GM19023 (cell line): ENCODE measurements around the gene PTPN7.
"Not testable (repeated sequence)": the region's sequence is repeated elsewhere in the genome, so short reads cannot be mapped to it uniquely, and the experiment has no call there.

ENCODE experiments used
- ATAC-seq: cut with Tn5 transposase; IDR thresholded peaks from one replicate; pipeline ENCODE4 v1.9.1; 2021; ENCODE audit warnings: mild to moderate bottlenecking, moderate library complexity; ENCODE audit not compliant: unreplicated experiment

The PTPN7 gene

GRCh38 chr1:202167708-202168415, 7.5 kb upstream of the PTPN7 start:
- no peak for ATAC-seq

GRCh38 chr1:202167054-202167453, 6.7 kb upstream of the PTPN7 start:
- not testable (repeated sequence) for ATAC-seq

- ATAC-seq, result no peak
Observed at GRCh38 chr1:202165942-202166843, 5.8 kb upstream of the PTPN7 start.

GRCh38 chr1:202165267-202165941, 5.0 kb upstream of the PTPN7 start:
- no peak for ATAC-seq

GRCh38 chr1:202164271-202165037, 4.1 kb upstream of the PTPN7 start:
- ATAC-seq, result peak; percentile 50

- no peak for ATAC-seq
Observed at GRCh38 chr1:202163281-202164270, 3.2 kb upstream of the PTPN7 start.

- no peak for ATAC-seq
Observed at GRCh38 chr1:202162418-202163280, 2.2 kb upstream of the PTPN7 start.

GRCh38 chr1:202162047-202162417, 1.6 kb upstream of the PTPN7 start:
- peak; percentile 30 for ATAC-seq

GRCh38 chr1:202161151-202162046, 997 bp upstream of the PTPN7 start:
- ATAC-seq, result no peak

- peak; percentile 19 for ATAC-seq
Observed at GRCh38 chr1:202159534-202160371, 649 bp downstream of the PTPN7 start.

GRCh38 chr1:202158810-202159533, 1.4 kb downstream of the PTPN7 start:
- ATAC-seq, result no peak

GRCh38 chr1:202157945-202158344, 2.5 kb downstream of the PTPN7 start:
- no peak for ATAC-seq

- no peak for ATAC-seq
Observed at GRCh38 chr1:202156590-202156989, 3.8 kb downstream of the PTPN7 start.

GRCh38 chr1:202155478-202156021, 4.9 kb downstream of the PTPN7 start:
- ATAC-seq, result no peak

- no peak for ATAC-seq
Observed at GRCh38 chr1:202154766-202155477, 5.5 kb downstream of the PTPN7 start.
